Spleen (tissue), 11 donors: ENCODE results near the gene VWC2. TPM values are rescaled to one million over a fixed set of nuclear protein-coding genes. Genes with fewer than 3 reads are reported as not detected.

Source experiments
- DNase-seq: peaks from one replicate; pipeline ENCODE4 v3.0.0-alpha.2; 2020
- H3K27ac ChIP-seq, 8 donors: fragments of 200-600 bp; sonication (generic) in 7 of 8; 1 replicate in 4 of 8; 2 replicates in 4 of 8; pipeline versions ENCODE4 v1.5.0 to v1.8.0; 2016 to 2021; ENCODE audit warnings: inconsistent platforms in 4 of 8, mild to moderate bottlenecking in 4 of 8, moderate library complexity in 1 of 8
- H3K27me3 ChIP-seq, 7 donors: fragments of 200-600 bp; sonication (generic) in 6 of 7; replicated peaks in 1 of 7; 1 replicate in 4 of 7; 2 replicates in 3 of 7; pipeline versions ENCODE4 v1.5.0 to v1.8.0; 2016 to 2021; ENCODE audit warnings: inconsistent platforms in 3 of 7, mild to moderate bottlenecking in 1 of 7
- H3K36me3 ChIP-seq, 6 donors: fragments of 200-600 bp; sonication (generic) in 5 of 6; 1 replicate in 4 of 6; 2 replicates in 2 of 6; pipeline versions ENCODE4 v1.5.0 to v1.8.0; 2016 to 2021; ENCODE audit warnings: inconsistent platforms in 2 of 6
- H3K4me1 ChIP-seq, 6 donors: fragments of 200-600 bp; sonication (generic) in 5 of 6; 1 replicate in 3 of 6; 2 replicates in 3 of 6; pipeline versions ENCODE4 v1.5.0 to v1.8.0; 2016 to 2021; ENCODE audit warnings: inconsistent platforms in 3 of 6
- H3K4me3 ChIP-seq, 8 donors: fragments of 200-600 bp; sonication (generic) in 7 of 8; 1 replicate in 4 of 8; 2 replicates in 4 of 8; pipeline versions ENCODE4 v1.5.0 to v1.8.0; 2016 to 2021; ENCODE audit warnings: inconsistent platforms in 4 of 8, mild to moderate bottlenecking in 4 of 8, moderate library complexity in 2 of 8
- H3K9me3 ChIP-seq, 8 donors: fragments of 200-600 bp; sonication (generic) in 7 of 8; 1 replicate in 4 of 8; 2 replicates in 4 of 8; pipeline versions ENCODE4 v1.5.0 to v1.8.0; 2016 to 2021; ENCODE audit warnings: inconsistent platforms in 4 of 8
- POLR2A ChIP-seq, 3 donors: fragments of 450-650 bp; IDR thresholded peaks; one replicate each; pipeline ENCODE4 v1.5.1; 2017; ENCODE audit warnings: antibody characterized with exemption in 3 of 3, mild to moderate bottlenecking in 1 of 3
- POLR2AphosphoS5 ChIP-seq, 3 donors: sonication (generic); formaldehyde crosslinking; IDR thresholded peaks; one replicate each; pipeline ENCODE4 v1.5.1; 2017; ENCODE audit warnings: antibody characterized with exemption in 3 of 3
- WGBS, 5 donors: extraction: QIAGEN DNeasy Blood & Tissue Kit in 3 of 5; methylation state at CpG; one replicate each; pipeline versions ENCODE4 v1.1.5 to v1.1.7; 2013 to 2018; 5-methylcytosine and 5-hydroxymethylcytosine counted together
- intact Hi-C: fragments of 100-400 bp; cut with DNase I; formaldehyde crosslinking; loops from one replicate; pipeline ENCODE4 v1.15.0; 2023; ENCODE audit warnings: low total_unique reads
- polyA plus RNA-seq, 3 donors: library from polyadenylated mRNA; stranded (reverse); fragments of 200-250 nt; gene quantifications; one replicate each; pipeline ENCODE4 v1.2.1, GENCODE V29; 2013
- total RNA-seq, 7 donors: library from RNA; depleted of rRNA in 3 of 7; stranded (reverse); fragments of >200 nt in 3 of 7; fragmentation: NEBNext Ultra II Directional in 4 of 7; extraction: Animal tissue kit (Norgen Biotek cat#: 25700) in 4 of 7; gene quantifications; one replicate each; pipeline versions ENCODE4 v1.1.0 to v1.2.1, GENCODE V29; 2016 to 2021
- TF ChIP-seq, protein P1 (sequence below), 11 experiments: fragments of 200-600 bp in 7 of 11; fragments of 450-650 bp in 4 of 11; sonication (generic) in 4 of 11; IDR thresholded peaks in 8 of 11; conservative IDR thresholded peaks in 3 of 11; 1 replicate in 7 of 11; 2 replicates in 4 of 11; pipeline versions ENCODE4 v1.4.0 to v1.8.0; 2016 to 2021; ENCODE audit warnings: antibody characterized with exemption in 11 of 11, inconsistent platforms in 4 of 11, mild to moderate bottlenecking in 1 of 11
- donor health status: healthy with polysubstance abuse.
- donor health status: DM: no; HTN: no; CAD: no; lungs with moderate emphysema.
- donor health status: DM: no; HTN: no; CAD: no.
- donor health status: Bipolar disorder and iron deficiency.
- donor health status: healthy.
- donor health status: DM: no; HTN: no; CAD: no.
- donor health status: DM: yes; HTN: yes; CAD: no.

Gene VWC2
- total and polyA plus RNA-seq, 10 donors = under 0.01 to 0.11 (median 0.07) TPM; not detected in 7

- DNase-seq = no peak
- Histone ChIP-seq H3K4me3 (no peak overlapping the region), H3K27ac (no peak overlapping the region), H3K36me3 (no peaks in the 10 kb centered on the region), H3K4me1 (no peaks in the 10 kb centered on the region), H3K27me3 (no peaks in the 10 kb centered on the region), H3K9me3 (no peaks in the 10 kb centered on the region)
- 93 to 96% (median 93%) methylated on average over 15 of the region's 15 CpGs for WGBS, 5 donors
- TF ChIP-seq, protein P1, sequence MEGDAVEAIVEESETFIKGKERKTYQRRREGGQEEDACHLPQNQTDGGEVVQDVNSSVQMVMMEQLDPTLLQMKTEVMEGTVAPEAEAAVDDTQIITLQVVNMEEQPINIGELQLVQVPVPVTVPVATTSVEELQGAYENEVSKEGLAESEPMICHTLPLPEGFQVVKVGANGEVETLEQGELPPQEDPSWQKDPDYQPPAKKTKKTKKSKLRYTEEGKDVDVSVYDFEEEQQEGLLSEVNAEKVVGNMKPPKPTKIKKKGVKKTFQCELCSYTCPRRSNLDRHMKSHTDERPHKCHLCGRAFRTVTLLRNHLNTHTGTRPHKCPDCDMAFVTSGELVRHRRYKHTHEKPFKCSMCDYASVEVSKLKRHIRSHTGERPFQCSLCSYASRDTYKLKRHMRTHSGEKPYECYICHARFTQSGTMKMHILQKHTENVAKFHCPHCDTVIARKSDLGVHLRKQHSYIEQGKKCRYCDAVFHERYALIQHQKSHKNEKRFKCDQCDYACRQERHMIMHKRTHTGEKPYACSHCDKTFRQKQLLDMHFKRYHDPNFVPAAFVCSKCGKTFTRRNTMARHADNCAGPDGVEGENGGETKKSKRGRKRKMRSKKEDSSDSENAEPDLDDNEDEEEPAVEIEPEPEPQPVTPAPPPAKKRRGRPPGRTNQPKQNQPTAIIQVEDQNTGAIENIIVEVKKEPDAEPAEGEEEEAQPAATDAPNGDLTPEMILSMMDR (IDR thresholded peaks at IDR 0.05 in 8 of 11, conservative IDR thresholded peaks at IDR 0.05 in 3 of 11) = no peak
- TF ChIP-seq POLR2AphosphoS5 (IDR thresholded peaks at IDR 0.05) = no peak
- TF ChIP-seq POLR2A (IDR thresholded peaks at IDR 0.05) = no peak
- intact Hi-C loops = no loop called here
Measured at GRCh38 chr7:49802600-49802999, 29.2 kb downstream of the VWC2 start.

- WGBS, 5 donors = 84 to 96% (median 91%) methylated on average over 4 of the region's 4 CpGs
- TF ChIP-seq, protein P1 (IDR thresholded peaks at IDR 0.05 in 8 of 11, conservative IDR thresholded peaks at IDR 0.05 in 3 of 11) = no peak
- TF ChIP-seq POLR2AphosphoS5 (IDR thresholded peaks at IDR 0.05) = no peak
- no peak for TF ChIP-seq POLR2A (IDR thresholded peaks at IDR 0.05)
Measured at GRCh38 chr7:49803812-49804211, 30.4 kb downstream of the VWC2 start.

GRCh38 chr7:49805371-49806007 is 32.1 kb downstream of the VWC2 start:
- 62 to 84% (median 79%) methylated on average over 2 of the region's 2 CpGs for WGBS, 5 donors
- intact Hi-C loops = no loop called here
- no peaks in the 10 kb centered on the region for H3K27me3 ChIP-seq
- H3K36me3 ChIP-seq = no peaks in the 10 kb centered on the region
- no peaks in the 10 kb centered on the region for H3K9me3 ChIP-seq
- H3K4me1 ChIP-seq = no peaks in the 10 kb centered on the region
- TF ChIP-seq POLR2AphosphoS5 (IDR thresholded peaks at IDR 0.05) = no peak
- TF ChIP-seq, protein P1 (IDR thresholded peaks at IDR 0.05 in 8 of 11, conservative IDR thresholded peaks at IDR 0.05 in 3 of 11) = no peak
- no peak for TF ChIP-seq POLR2A (IDR thresholded peaks at IDR 0.05)
- no peak overlapping the region for H3K4me3 ChIP-seq
- no peak for DNase-seq
- H3K27ac ChIP-seq = no peak overlapping the region

More at GRCh38 chr7:49803812-49804211, 30.4 kb downstream of the VWC2 start:
- Histone ChIP-seq H3K36me3 (no peaks in the 10 kb centered on the region), H3K27me3 (no peaks in the 10 kb centered on the region), H3K4me1 (no peaks in the 10 kb centered on the region), H3K4me3 (no peak overlapping the region), H3K9me3 (no peaks in the 10 kb centered on the region), H3K27ac (no peak overlapping the region)
- no peak for DNase-seq
- intact Hi-C loops = no loop called here

DNA sequence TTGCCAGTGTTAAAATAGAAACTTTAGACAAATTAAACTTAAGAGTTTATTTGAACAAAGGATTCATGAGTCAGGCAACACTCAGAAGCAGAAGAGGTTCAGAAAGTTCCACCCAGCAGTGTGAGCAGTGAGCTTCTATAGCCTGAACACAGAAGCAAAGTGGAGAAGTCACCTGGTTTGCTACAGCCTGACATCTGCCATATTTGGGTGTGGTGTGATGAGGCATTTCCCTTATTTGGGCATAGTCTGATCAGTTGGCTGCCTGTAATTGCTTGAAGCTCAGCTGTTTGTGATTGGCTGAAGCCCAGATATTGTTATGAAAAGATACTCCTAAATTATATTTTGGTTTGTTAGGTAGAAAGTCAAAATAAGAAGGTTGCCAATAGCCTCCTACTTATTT is 39.1 kb downstream of the VWC2 start:
- H3K36me3 ChIP-seq = no peaks in the 10 kb centered on the region
- H3K4me3 ChIP-seq = no peak overlapping the region
- intact Hi-C loops = no loop called here
- no peak overlapping the region for H3K27ac ChIP-seq
- TF ChIP-seq POLR2AphosphoS5 (IDR thresholded peaks at IDR 0.05) (no peak), POLR2A (IDR thresholded peaks at IDR 0.05) (no peak)
- TF ChIP-seq, protein P1 (IDR thresholded peaks at IDR 0.05 in 8 of 11, conservative IDR thresholded peaks at IDR 0.05 in 3 of 11) = no peak
- H3K9me3 ChIP-seq = no peaks in the 10 kb centered on the region
- no peak for DNase-seq
- no peaks in the 10 kb centered on the region for H3K4me1 ChIP-seq
- H3K27me3 ChIP-seq = no peaks in the 10 kb centered on the region
